H4 (cell line): ENCODE measurements around the gene JADE1. TPM values are rescaled to one million over a fixed set of nuclear protein-coding genes. Genes with fewer than 3 reads are reported as not detected.

Experiments used
- DNase-seq: peaks from one replicate; pipeline ENCODE4 v3.0.0-alpha.2; 2015; ENCODE audit warnings: low spot score
- total RNA-seq: library from RNA; depleted of rRNA; stranded (reverse); fragments of >200 nt; shearing (Covaris generic); gene quantifications from 2 replicates; pipeline ENCODE4 v1.2.3, GENCODE V29; 2014; rRNA removed

JADE1 gene
- total RNA-seq = 12.8 and 16.8 TPM in 2 replicates

GRCh38 chr4:128809477-128810330, at the start of gene JADE1:
Gene JADE1 (plus strand): TSS chr4:128809700. CDS start chr4:128831759, 22,059 bp downstream.
- DNase-seq = peak; percentile 93

- DNase-seq = no peak
Measured at GRCh38 chr4:128766781-128767180, 42.7 kb upstream of the JADE1 start.

GRCh38 chr4:128768373-128768996, 41.0 kb upstream of the JADE1 start:
- no peak for DNase-seq

- no peak for DNase-seq
Measured at GRCh38 chr4:128769011-128769410, 40.5 kb upstream of the JADE1 start.

- DNase-seq = peak; percentile 16
Measured at GRCh38 chr4:128770807-128771206, 38.7 kb upstream of the JADE1 start.

- no peak for DNase-seq
Measured at GRCh38 chr4:128775477-128775876, 34.0 kb upstream of the JADE1 start.

GRCh38 chr4:128775916-128776315, 33.6 kb upstream of the JADE1 start:
- no peak for DNase-seq

- DNase-seq = peak; percentile 76
Measured at GRCh38 chr4:128776794-128777216, 32.7 kb upstream of the JADE1 start.

GRCh38 chr4:128780688-128781087, 28.8 kb upstream of the JADE1 start:
- no peak for DNase-seq

GRCh38 chr4:128782076-128782715, 27.3 kb upstream of the JADE1 start:
- no peak for DNase-seq

- DNase-seq = no peak
Measured at GRCh38 chr4:128782875-128783614, 26.5 kb upstream of the JADE1 start.

GRCh38 chr4:128787509-128788311, 21.8 kb upstream of the JADE1 start:
- DNase-seq = no peak

- DNase-seq = no peak
Measured at GRCh38 chr4:128793859-128794672, 15.4 kb upstream of the JADE1 start.

- no peak for DNase-seq
Measured at GRCh38 chr4:128796934-128797333, 12.6 kb upstream of the JADE1 start.

- no peak for DNase-seq
Measured at GRCh38 chr4:128800284-128800683, 9.2 kb upstream of the JADE1 start.

- DNase-seq = no peak
Measured at GRCh38 chr4:128800701-128801284, 8.7 kb upstream of the JADE1 start.

- DNase-seq = no peak
Measured at GRCh38 chr4:128802680-128803628, 6.5 kb upstream of the JADE1 start.

GRCh38 chr4:128803783-128804182, 5.7 kb upstream of the JADE1 start:
- no peak for DNase-seq
